Neuron (in vitro differentiated cells): ENCODE data around the gene NRP1.

Source experiments
- H2AFZ ChIP-seq: one replicate; pipeline ENCODE4 v1.6.1; 2013; ENCODE audit warnings: low read depth, mild to moderate bottlenecking, inconsistent platforms, low read length, moderate library complexity
- H3K27me3 ChIP-seq: one replicate; pipeline ENCODE4 v1.6.1; 2013; ENCODE audit warnings: low read length; ENCODE audit not compliant: insufficient read depth
- H3K36me3 ChIP-seq: one replicate; pipeline ENCODE4 v1.6.1; 2013; ENCODE audit warnings: low read length; ENCODE audit not compliant: insufficient read depth
- H3K4me1 ChIP-seq: one replicate; pipeline ENCODE4 v1.6.1; 2013; ENCODE audit warnings: low read length; ENCODE audit not compliant: insufficient read depth
- H3K4me3 ChIP-seq: 2 replicates; pipeline ENCODE4 v1.5.1; 2013; ENCODE audit warnings: mild to moderate bottlenecking, low read length, moderate library complexity
- H3K9me3 ChIP-seq: one replicate; pipeline ENCODE4 v1.6.1; 2013; ENCODE audit warnings: low read length

The NRP1 gene

DNA sequence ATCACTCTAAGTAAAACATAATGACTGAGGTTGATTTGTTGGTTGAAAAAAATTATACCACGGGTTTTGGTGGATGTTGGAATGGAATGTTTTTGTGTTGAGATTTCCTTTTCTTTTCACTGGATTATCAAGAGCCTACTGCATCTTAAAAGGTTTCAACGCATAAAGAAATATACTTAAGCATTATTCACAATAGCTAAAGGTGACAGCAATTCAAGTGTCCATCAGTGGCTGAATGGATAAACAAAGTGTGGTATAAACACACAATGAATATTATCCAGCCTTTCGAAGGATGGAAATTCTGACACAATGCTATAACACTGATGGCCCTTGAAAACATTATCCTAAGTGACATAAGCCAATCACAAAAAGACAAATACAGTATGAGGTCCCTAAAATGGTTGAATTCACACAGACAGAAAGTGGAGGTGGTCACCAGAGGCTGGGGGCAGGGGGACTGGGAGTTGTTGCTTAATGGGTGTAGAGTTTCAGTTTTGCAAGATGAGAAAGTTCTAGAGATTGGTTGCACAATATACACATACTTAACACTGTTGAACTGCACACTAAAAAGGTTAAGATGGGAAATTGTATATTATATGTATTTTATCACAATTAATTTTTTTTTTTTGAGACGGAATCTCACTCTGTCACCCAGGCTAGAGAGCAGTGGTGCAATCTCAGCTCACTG lies 122.3 kb downstream of the NRP1 start:
- H2AFZ ChIP-seq = no peak overlapping the region
- H3K4me1 ChIP-seq = peaks cover 18% of the 10 kb centered on the region
- no peaks in the 10 kb centered on the region for H3K27me3 ChIP-seq
- H3K36me3 ChIP-seq = peaks cover 40% of the 10 kb centered on the region
- H3K9me3 ChIP-seq = no peaks in the 10 kb centered on the region
- H3K4me3 ChIP-seq = no peak overlapping the region

- Histone ChIP-seq H3K9me3 (no peaks in the 10 kb centered on the region), H3K27me3 (no peaks in the 10 kb centered on the region), H3K36me3 (peaks cover 44% of the 10 kb centered on the region), H3K4me1 (peaks cover 18% of the 10 kb centered on the region), H2AFZ (no peak overlapping the region), H3K4me3 (no peak overlapping the region)
Observed at GRCh38 chr10:33211106-33211878, 123.2 kb downstream of the NRP1 start.

DNA sequence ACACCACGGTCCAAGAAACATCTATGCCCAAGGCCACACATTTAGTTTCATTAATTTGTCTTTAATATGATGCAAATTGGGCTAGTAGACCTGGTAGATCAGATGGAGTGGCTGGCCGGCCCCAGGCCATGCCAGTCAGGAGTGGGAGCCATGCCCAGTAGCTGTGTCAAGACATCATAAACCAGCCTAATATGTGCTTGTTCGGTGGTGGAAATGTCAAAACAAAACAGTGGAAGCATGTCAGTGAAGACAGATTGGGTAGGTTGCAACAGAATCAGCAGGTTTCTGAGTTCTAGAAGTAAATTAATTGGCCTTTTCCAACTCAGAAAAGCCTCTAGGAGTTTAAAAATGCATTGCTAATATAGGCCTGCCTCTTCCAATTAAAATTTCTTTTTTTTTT lies 124.7 kb downstream of the NRP1 start:
- Histone ChIP-seq H3K4me1 (peaks cover 18% of the 10 kb centered on the region), H2AFZ (no peak overlapping the region), H3K36me3 (peaks cover 52% of the 10 kb centered on the region), H3K27me3 (no peaks in the 10 kb centered on the region), H3K4me3 (no peak overlapping the region), H3K9me3 (peaks cover 7% of the 10 kb centered on the region)

DNA sequence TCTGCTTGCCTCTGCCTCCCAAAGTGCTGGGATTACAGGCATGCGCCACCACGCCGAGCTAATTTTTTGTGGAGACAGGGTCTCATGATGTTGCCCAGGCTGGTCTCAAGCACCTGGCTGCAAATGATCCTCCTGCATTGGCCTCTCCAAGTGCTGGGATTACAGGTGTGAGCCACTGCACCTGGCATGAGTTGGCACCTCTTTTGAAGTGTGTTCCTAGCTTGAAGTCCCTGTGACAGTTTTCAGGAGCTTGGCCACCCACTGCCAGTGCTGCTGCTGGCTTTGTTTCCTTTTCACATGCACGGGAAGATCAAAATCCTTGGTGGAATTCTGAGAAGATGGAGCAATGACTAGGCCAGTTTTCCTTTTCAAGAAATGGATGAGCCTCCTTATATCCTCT lies 126.3 kb downstream of the NRP1 start:
- no peaks in the 10 kb centered on the region for H3K27me3 ChIP-seq
- H3K9me3 ChIP-seq = peaks cover 9% of the 10 kb centered on the region
- H2AFZ ChIP-seq = no peak overlapping the region
- peaks cover 16% of the 10 kb centered on the region for H3K4me1 ChIP-seq
- no peak overlapping the region for H3K4me3 ChIP-seq
- peaks cover 38% of the 10 kb centered on the region for H3K36me3 ChIP-seq

DNA sequence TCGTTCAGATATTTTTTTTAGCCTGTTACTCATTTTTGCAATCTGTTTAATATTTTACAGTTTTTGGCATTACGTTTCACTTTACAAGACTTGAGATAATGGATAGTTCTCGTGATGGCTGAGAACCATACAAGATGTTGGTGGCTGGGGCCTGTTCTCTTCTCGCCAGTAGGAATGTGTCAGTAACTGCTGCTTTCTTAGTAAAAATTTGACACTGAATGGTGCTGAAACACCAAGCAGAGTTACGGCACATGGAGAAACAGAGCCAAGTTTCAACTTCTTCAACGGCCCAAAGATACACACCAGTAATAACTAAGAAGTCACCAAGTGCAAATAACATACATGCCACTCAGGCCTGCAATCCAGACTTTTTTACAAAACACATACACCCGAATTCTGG lies 130.4 kb downstream of the NRP1 start:
- Histone ChIP-seq H3K27me3 (no peaks in the 10 kb centered on the region), H3K36me3 (peaks cover 57% of the 10 kb centered on the region), H3K4me1 (no peaks in the 10 kb centered on the region), H3K4me3 (no peak overlapping the region), H2AFZ (no peak overlapping the region), H3K9me3 (peaks cover 9% of the 10 kb centered on the region)

DNA sequence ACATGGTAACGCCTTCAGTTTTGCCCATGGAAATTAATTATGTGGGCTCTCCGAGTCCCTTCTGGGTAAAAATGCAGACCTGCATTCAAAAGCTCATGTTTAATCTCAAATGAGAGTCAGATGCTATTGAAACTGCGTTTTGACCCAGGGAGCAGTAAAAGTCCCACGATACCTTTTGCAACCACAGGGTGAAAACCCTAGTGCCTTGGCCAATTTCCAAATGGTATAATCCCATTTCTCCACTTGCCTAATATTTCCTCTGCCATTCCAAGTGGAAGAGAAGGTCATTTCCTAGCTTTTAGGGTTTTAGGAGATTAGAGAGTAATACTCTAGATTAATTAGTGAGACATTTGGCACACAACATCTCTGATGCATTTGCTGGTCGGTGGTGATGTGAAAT lies 132.5 kb downstream of the NRP1 start:
- peaks cover 58% of the 10 kb centered on the region for H3K36me3 ChIP-seq
- H2AFZ ChIP-seq = no peak overlapping the region
- no peak overlapping the region for H3K4me3 ChIP-seq
- peaks cover 12% of the 10 kb centered on the region for H3K9me3 ChIP-seq
- no peaks in the 10 kb centered on the region for H3K27me3 ChIP-seq
- no peaks in the 10 kb centered on the region for H3K4me1 ChIP-seq

- H3K9me3 ChIP-seq = peaks cover 12% of the 10 kb centered on the region
- peaks cover 59% of the 10 kb centered on the region for H3K36me3 ChIP-seq
- no peak overlapping the region for H3K4me3 ChIP-seq
- H3K27me3 ChIP-seq = no peaks in the 10 kb centered on the region
- no peak overlapping the region for H2AFZ ChIP-seq
- no peaks in the 10 kb centered on the region for H3K4me1 ChIP-seq
Observed at GRCh38 chr10:33201056-33201780, 133.2 kb downstream of the NRP1 start.

- H3K4me3 ChIP-seq = no peak overlapping the region
- peaks cover 50% of the 10 kb centered on the region for H3K36me3 ChIP-seq
- H3K9me3 ChIP-seq = peaks cover 5% of the 10 kb centered on the region
- no peak overlapping the region for H2AFZ ChIP-seq
- no peaks in the 10 kb centered on the region for H3K27me3 ChIP-seq
- no peaks in the 10 kb centered on the region for H3K4me1 ChIP-seq
Observed at GRCh38 chr10:33199731-33200232, 134.7 kb downstream of the NRP1 start.

DNA sequence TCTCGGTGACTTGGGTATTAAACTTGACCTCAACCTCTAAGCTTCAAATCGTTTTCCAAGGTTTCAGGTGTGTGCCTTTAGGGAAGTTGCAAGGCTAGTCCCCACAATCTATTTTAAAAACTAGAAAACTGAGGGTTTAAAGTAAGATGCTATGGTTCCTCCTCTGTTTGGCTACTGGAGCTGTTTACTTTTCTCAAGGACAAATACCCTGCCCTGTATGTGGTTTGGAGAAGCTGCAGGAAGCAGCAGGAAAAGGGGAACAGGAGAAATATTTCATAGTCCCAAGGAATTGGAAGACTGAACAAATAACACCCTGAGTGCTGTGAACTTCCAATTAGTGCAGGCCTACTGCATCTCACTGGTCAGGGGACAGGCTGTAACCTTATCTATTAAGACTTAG lies 135.9 kb downstream of the NRP1 start:
- Histone ChIP-seq H3K36me3 (peaks cover 54% of the 10 kb centered on the region), H3K4me1 (no peaks in the 10 kb centered on the region), H3K9me3 (peaks cover 3% of the 10 kb centered on the region), H2AFZ (no peak overlapping the region), H3K4me3 (no peak overlapping the region), H3K27me3 (no peaks in the 10 kb centered on the region)

DNA sequence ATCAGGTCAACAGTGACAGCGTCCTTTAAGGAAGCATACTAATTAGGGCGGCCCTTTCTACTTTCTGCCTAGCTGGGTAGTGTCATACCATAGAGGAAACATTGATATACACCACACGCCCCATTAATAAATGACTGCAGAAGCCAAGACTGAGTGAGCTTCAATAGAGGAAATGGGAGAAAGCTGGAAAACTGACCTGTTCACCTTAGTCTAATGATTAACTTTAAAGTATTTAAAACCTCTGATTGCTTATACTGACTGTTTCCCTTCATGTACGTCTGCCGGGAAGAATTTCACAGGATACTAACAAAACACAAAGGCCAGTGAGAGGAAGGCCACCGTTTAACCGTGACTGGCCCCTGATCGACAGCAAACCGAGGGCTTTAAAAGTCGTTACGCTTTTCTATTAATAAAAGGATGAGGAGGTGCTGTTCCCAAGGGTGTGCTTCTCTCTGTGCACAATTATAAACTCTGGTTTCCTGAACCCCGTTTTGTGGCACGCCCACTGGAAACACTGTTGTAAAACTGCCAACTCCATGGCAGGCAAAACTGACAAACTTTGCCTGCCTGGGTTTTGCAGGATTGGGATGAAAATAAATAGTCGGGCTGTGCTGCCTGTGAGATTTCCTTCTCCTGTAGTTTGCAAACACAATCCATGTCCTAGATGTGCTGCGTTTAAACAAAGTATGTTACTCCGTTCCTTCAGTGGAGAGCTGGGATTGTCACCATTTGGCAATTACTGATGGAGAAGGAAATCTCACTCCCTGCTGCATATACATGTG lies 137.6 kb downstream of the NRP1 start:
- H3K27me3 ChIP-seq = no peaks in the 10 kb centered on the region
- H3K9me3 ChIP-seq = peaks cover 3% of the 10 kb centered on the region
- H2AFZ ChIP-seq = no peak overlapping the region
- H3K4me1 ChIP-seq = no peaks in the 10 kb centered on the region
- no peak overlapping the region for H3K4me3 ChIP-seq
- H3K36me3 ChIP-seq = peaks cover 44% of the 10 kb centered on the region

DNA sequence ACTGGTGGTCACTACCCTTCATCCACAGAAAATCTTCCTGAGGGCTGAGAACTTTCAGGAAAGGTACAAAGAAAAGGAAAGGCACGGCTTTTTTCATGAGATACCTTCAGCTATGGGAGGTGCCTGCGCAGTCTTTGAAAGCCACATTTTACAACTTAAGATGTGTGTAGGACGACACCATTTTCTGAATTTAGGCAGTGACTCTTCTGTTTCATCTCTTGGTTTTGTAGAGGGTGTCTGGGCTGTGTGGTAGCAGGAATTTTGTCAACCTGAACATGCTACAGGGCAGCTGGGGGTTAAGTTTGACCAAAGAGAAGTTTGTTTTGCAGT lies 138.1 kb downstream of the NRP1 start:
- Histone ChIP-seq H3K36me3 (peaks cover 40% of the 10 kb centered on the region), H3K27me3 (no peaks in the 10 kb centered on the region), H3K4me3 (no peak overlapping the region), H2AFZ (no peak overlapping the region), H3K9me3 (peaks cover 3% of the 10 kb centered on the region), H3K4me1 (no peaks in the 10 kb centered on the region)

DNA sequence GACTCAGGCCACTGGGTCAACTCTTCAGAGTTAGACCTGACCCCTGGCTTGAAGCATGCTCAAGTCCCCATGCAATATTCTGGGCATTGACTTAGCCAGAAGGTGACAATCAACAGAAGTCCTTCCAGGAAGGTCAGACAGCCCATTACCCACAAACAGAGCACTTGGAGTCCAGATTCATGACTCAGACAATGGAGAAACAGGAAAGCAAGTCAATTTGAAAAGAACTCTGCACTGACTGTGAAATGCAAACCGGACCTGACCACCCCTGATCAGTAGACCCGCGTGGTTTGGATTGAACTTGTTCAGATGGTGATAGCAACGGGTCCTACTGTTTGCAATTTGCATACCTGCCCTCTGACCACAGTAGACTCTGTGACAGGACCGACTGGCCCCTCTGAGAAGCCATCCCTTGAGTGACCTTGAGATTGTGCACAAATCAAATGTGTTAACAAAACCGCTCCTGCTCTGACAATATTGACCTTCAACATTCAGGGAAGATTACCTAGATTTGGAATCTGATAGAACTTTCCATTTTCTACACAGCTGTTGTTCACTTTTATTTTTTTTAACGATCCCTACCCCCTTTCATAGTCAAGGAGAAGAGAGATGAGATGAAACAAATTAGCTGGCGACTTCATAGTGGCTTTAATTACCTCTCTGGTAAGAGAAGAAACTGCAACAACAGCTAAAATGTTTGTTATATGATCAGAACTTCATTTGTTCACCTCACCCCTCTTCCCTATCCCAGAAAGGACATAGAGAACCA lies 138.7 kb downstream of the NRP1 start:
- no peak overlapping the region for H3K4me3 ChIP-seq

More for the DNA sequence above, 138.7 kb downstream of the NRP1 start:
- Histone ChIP-seq H3K36me3 (peaks cover 37% of the 10 kb centered on the region), H3K27me3 (no peaks in the 10 kb centered on the region), H3K9me3 (peaks cover 3% of the 10 kb centered on the region), H3K4me1 (no peaks in the 10 kb centered on the region), H2AFZ (no peak overlapping the region)
